ENCODE results near the gene RPL36AL.
"Not testable (repeated sequence)": the region's sequence is repeated elsewhere in the genome, so short reads cannot be mapped to it uniquely, and the experiment has no call there.

RPL36AL gene

DNA sequence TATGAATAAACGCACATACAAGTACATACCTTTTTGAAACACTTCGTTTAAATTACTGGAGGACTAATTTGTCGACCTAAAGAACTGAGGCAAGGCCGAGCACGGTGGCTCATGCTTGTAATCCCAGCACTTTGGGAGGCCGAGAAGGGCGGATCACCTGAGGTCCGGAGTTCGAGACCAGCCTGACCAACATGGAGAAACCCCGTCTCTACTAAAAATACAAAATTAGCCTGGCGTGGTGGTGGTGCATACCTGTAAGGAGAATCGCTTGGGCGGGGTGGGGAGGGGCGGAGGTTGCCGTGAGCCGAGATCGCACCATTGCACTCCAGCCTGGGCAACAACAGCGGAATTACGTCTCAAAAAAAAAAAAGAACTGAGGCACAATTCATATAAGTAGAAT, 1.2 kb downstream of the RPL36AL start:
- DNase-seq (ENCODE audit: low spot score), result not testable (repeated sequence)

DNA sequence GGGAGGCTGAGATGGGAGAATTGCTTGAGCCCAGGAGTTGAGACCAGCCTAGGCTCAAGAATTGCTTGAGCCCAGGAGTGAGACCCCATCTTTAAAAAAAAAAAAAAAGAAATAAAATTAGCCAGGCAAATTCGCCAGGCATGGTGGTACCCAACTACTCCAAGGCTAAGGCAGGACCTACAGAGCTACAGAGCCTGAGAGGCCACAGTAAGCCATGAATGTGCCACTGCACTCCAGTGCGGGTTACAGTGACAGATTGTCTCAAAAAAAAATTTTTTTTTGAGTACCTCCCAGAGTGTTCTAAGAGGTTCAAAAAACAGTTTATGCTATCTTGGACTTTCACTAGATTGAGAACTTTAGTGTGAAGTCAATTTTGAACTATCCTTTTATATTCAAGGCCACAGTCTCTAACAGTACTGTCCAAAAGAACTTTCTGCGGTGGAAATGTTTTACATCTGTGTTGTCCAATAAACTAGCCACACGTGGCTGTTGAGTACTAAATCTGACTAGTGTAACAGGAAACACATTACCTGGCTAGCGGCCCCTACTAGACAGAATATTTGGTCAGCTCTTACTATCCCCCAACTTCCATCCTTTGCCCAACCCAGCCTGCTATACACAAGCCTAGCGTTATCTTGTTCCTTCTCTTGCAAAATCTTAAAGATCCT, 2.4 kb downstream of the RPL36AL start:
- DNase-seq (ENCODE audit: low spot score), result no peak

- DNase-seq (ENCODE audit: low spot score), result no peak
Measured at GRCh38 chr14:49615776-49616175, 4.7 kb downstream of the RPL36AL start.

DNA sequence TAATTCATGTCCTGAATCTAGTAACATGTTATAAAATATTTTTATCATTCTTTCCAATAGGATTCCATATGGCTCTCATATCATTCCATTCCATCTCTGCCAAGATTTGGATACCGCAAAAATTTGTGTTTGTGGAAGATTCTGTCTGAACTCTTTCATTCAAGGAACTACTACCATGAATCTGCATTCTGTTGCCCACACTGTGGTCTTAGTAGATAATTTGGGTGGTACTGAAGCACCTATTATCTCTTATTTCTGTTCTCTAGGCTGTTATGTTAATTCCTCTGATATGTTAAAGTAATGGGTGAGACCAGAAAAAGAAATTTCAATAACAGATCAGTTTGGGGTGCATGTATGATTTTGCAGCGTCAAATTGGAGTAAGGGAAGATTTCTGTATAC, 6.2 kb downstream of the RPL36AL start:
- DNase-seq (ENCODE audit: low spot score), result no peak

DNA sequence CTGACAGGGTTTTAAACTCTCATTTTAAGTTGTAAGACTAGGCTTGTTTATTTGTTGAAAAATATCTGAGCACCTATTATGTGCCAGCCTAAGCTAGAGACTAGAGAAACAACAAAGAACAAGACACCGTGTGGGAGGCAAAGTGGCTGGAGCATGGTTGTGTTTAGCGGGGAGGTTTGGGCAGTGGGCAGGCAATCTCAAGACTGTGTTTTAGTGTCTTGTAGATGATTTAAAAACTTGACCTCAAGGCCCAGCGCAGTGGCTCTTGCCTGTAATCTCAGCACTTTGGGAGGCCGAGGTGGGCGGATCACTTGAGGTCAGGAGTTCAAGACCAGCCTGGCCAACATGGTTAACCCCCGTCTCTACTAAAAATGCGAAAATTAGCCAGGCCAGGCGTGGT, 7.8 kb downstream of the RPL36AL start:
- DNase-seq (ENCODE audit: low spot score), result no peak

GRCh38 chr14:49612251-49612650, 8.2 kb downstream of the RPL36AL start:
- DNase-seq (ENCODE audit: low spot score), result no peak

DNA sequence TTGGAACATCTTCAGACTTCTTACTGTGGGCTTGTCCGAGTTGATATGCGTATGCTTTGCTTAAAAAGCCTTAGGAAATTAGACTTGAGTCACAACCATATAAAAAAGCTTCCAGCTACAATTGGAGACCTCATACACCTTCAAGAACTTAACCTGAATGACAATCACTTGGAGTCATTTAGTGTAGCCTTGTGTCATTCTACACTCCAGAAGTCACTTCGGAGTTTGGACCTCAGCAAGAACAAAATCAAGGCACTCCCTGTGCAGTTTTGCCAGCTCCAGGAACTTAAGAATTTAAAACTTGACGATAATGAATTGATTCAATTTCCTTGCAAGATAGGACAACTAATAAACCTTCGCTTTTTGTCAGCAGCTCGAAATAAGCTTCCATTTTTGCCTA, 12.8 kb downstream of the RPL36AL start:
- no peak for DNase-seq (ENCODE audit: low spot score)

GRCh38 chr14:49598485-49599300, 21.7 kb downstream of the RPL36AL start, which contains the start of gene LRR1:
LRR1 (plus strand) TSS chr14:49598940; CDS start chr14:49599021, 81 bp downstream.
- DNase-seq (ENCODE audit: low spot score), result peak; percentile 86

DNA sequence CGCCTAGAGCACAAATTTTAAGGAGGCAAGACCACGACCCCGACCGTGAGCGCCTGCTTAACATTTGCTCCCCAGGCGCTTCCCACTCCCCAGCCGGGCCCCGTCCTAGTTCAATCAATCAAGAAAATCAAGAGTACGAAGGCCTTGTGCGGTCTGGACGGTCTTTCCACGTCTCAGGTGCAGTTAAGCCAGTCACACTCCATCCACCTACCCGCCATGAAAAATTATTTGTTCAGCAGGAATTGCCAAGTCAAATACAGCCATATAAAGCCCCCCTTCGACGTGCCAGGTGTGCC, 22.3 kb downstream of the RPL36AL start:
- no peak for DNase-seq (ENCODE audit: low spot score)

GRCh38 chr14:49594347-49595091, 25.9 kb downstream of the RPL36AL start:
- no peak for DNase-seq (ENCODE audit: low spot score)

DNA sequence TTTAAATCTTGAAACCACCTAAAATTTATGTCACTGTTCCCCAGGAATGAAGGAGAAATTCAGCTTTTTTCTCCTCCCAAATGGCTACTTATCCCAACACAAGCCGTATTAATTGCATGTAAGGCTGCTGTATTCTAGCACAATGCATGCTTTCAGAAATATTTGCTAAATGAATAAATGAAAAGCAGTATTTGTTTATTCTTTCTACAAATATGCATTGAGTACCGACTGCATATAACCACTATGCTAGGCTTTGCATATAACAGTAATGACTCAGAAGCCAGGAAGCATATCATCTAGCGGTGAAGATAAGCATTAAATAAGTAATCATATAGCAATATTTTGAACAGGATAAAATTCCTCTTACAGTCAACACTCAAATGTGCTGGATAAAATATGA, 27.4 kb downstream of the RPL36AL start:
- no peak for DNase-seq (ENCODE audit: low spot score)

DNA sequence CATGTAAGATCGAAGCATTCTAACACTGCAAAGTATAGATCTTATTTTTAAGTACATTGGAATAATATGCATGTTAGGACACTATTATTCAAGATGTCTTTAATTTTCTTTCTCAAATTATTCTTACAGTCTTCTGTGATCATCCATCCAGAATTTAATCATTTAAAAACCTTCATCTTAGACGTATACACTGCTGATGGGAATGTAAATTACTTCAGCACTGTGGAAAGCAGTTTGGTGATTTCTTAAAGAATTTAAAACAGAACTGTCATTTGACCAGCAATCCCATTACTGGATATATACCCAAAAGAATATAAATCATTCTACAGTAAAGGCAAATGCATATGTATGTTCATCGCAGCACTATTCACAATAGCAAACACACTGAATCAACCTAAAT, 31.0 kb downstream of the RPL36AL start:
- no peak for DNase-seq (ENCODE audit: low spot score)

DNA sequence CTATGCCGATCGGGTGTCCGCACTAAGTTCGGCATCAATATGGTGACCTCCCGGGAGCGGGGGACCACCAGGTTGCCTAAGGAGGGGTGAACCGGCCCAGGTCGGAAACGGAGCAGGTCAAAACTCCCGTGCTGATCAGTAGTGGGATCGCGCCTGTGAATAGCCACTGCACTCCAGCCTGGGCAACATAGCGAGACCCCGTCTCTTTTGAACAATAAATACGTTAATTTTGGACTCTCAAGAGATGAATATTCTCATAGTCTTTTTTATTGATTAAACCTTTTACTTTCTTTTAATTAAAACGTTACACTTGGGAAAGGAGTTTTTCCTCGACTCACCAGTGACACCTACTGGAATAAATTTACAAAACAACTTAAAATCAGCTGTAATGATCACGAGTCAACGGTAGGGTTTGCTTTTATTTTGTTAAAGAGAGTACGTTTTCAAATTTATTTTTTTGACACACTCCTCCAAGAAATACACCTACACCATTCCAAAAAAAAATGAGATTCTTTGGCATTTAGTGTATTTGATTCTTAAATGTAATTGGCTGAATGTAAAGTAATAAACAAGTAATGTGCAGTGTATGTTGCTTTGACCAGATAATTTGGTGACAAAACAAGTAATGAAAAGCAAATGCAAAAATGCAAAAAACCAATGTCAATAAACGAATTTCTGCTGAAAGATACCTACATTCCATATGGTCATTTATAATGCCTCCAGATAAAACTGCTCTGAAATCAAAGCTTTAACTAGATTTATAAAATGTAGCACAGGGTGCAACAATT, 33.6 kb downstream of the RPL36AL start:
- DNase-seq (ENCODE audit: low spot score), result peak; percentile 81

GRCh38 chr14:49585803-49586672, 34.4 kb downstream of the RPL36AL start, which contains the start of gene RPS29:
RPS29 (minus strand) TSS chr14:49586380; CDS start chr14:49586346, 34 bp downstream.
- peak; percentile 99 for DNase-seq (ENCODE audit: low spot score)

GRCh38 chr14:49584981-49585640, 35.3 kb downstream of the RPL36AL start:
- DNase-seq (ENCODE audit: low spot score), result not testable (repeated sequence)

DNA sequence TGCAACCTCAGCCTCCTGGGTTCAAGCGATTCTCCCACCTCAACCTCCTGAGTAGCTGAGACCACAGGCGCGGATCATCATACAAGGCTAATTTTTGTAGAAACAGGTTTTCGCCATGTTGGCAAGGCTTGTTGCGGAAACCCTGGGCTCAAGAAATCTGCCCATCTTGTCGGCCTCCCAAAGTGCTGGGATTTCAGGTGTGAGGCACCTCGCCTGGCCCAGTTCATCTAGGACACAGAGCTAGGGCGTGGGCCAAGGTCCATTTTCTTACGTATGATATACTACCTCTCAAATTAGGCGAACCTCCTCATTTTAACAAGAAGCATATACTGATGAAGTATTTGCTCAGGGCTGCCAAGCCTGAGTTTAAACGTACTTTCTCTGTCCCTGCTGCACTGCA, 36.4 kb downstream of the RPL36AL start:
- DNase-seq (ENCODE audit: low spot score), result no peak

DNA sequence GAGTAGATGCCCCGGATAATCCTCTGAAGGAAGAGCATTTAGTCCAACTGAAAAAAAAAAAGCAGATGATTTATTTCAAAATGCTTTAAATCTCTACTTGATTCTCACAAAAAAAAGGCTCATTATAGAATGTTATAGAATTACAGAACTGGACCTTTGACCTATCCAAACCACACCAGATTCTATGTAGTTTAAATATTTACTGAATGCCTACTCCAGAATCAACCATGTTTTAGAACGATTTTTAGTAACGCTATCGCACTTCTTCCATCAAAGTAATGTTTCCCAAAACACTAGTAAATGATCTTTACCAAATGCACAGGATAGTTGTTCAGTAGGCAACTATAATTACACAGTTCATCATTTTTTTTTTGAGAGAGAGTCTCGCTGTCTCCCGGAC, 36.8 kb downstream of the RPL36AL start:
- no peak for DNase-seq (ENCODE audit: low spot score)

- DNase-seq (ENCODE audit: low spot score), result no peak
Measured at GRCh38 chr14:49582113-49582977, 38.1 kb downstream of the RPL36AL start.
